GM12891 (cell line): ENCODE data around the gene VAPB.
"Not testable (repeated sequence)": the region's sequence is repeated elsewhere in the genome, so short reads cannot be mapped to it uniquely, and the experiment has no call there.

Experiments used
- DNase-seq: peaks from one replicate; pipeline ENCODE4 v3.0.0; 2011; ENCODE audit warnings: low spot score; ENCODE audit not compliant: insufficient read length
- FAIRE-seq: peaks from 2 replicates; lab custom pipeline; 2011; peaks lifted over from hg19 to GRCh38; lab: Jason Lieb, UNC
- PAX5 ChIP-seq: IDR thresholded peaks from 2 replicates; pipeline ENCODE4 v1.6.1; 2011; ENCODE audit warnings: low read length, moderate library complexity, mild to moderate bottlenecking; ENCODE audit not compliant: insufficient read depth, severe bottlenecking
- POLR2A ChIP-seq: IDR thresholded peaks from 2 replicates; pipeline ENCODE4 v1.6.1; 2011; ENCODE audit warnings: low read depth, low read length, control low read depth
- POLR2AphosphoS5 ChIP-seq: IDR thresholded peaks from 2 replicates; pipeline ENCODE4 v1.6.1; 2011; ENCODE audit warnings: low read depth, low read length, control low read depth
- POU2F2 ChIP-seq: IDR thresholded peaks from 2 replicates; pipeline ENCODE4 v1.6.1; 2011; ENCODE audit warnings: low read depth, mild to moderate bottlenecking, control low read depth, low read length, moderate library complexity
- SPI1 ChIP-seq: IDR thresholded peaks from 2 replicates; pipeline ENCODE4 v1.6.1; 2011; ENCODE audit warnings: low read depth, low read length, control low read depth
- TAF1 ChIP-seq: IDR thresholded peaks from 2 replicates; pipeline ENCODE4 v1.6.1; 2011; ENCODE audit warnings: low read depth, low read length, control low read depth

Gene VAPB

GRCh38 chr20:58361481-58362205 lies 27.4 kb upstream of the VAPB start:
- DNase-seq (no peak), FAIRE-seq (no peak)
- TF ChIP-seq POLR2AphosphoS5 (no peak), PAX5 (no peak), SPI1 (no peak), TAF1 (no peak), POU2F2 (no peak), POLR2A (no peak)

GRCh38 chr20:58362206-58362516 lies 26.9 kb upstream of the VAPB start:
- DNase-seq (no peak), FAIRE-seq (no peak)
- no peak for TF ChIP-seq POU2F2

- no peak for DNase-seq
- TF ChIP-seq SPI1: no peak
- TF ChIP-seq POU2F2: no peak
- TF ChIP-seq TAF1: no peak
- no peak for TF ChIP-seq PAX5
- no peak for TF ChIP-seq POLR2AphosphoS5
- no peak for TF ChIP-seq POLR2A
- FAIRE-seq: no peak
Observed at GRCh38 chr20:58362970-58363369, 26.1 kb upstream of the VAPB start.

GRCh38 chr20:58366866-58367265 lies 22.2 kb upstream of the VAPB start:
- FAIRE-seq (no peak), DNase-seq (no peak)
- TF ChIP-seq PAX5: no peak
- no peak for TF ChIP-seq SPI1
- TF ChIP-seq POU2F2: no peak
- no peak for TF ChIP-seq TAF1
- TF ChIP-seq POLR2A: no peak
- no peak for TF ChIP-seq POLR2AphosphoS5

- DNase-seq (no peak), FAIRE-seq (no peak)
- TF ChIP-seq POLR2A: no peak
Observed at GRCh38 chr20:58372806-58373205, 16.2 kb upstream of the VAPB start.

DNA sequence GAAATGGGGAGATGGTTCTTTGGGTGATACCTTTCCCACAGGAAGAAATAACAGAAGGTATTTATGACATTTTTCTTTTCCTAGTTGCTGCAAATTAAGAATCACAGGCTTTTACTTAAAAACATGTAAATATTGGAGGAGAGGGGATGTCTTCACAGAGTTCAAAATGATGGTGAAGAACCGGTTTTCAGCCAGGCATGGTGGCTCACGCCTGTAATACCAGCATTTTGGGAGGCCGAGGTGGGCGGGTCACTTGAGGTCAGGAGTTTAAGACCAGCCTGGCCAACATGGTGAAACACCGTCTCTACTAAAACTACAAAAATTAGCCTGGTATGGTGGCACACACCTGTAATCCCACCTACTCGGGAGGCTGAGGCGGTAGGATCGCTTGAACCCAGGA lies 15.7 kb upstream of the VAPB start:
- DNase-seq, FAIRE-seq: not testable (repeated sequence)

- TF ChIP-seq POLR2AphosphoS5 (no peak), POU2F2 (no peak), TAF1 (no peak), POLR2A (no peak), PAX5 (no peak), SPI1 (no peak)
- FAIRE-seq (no peak), DNase-seq (no peak)
Observed at GRCh38 chr20:58374027-58374850, 14.8 kb upstream of the VAPB start.

DNA sequence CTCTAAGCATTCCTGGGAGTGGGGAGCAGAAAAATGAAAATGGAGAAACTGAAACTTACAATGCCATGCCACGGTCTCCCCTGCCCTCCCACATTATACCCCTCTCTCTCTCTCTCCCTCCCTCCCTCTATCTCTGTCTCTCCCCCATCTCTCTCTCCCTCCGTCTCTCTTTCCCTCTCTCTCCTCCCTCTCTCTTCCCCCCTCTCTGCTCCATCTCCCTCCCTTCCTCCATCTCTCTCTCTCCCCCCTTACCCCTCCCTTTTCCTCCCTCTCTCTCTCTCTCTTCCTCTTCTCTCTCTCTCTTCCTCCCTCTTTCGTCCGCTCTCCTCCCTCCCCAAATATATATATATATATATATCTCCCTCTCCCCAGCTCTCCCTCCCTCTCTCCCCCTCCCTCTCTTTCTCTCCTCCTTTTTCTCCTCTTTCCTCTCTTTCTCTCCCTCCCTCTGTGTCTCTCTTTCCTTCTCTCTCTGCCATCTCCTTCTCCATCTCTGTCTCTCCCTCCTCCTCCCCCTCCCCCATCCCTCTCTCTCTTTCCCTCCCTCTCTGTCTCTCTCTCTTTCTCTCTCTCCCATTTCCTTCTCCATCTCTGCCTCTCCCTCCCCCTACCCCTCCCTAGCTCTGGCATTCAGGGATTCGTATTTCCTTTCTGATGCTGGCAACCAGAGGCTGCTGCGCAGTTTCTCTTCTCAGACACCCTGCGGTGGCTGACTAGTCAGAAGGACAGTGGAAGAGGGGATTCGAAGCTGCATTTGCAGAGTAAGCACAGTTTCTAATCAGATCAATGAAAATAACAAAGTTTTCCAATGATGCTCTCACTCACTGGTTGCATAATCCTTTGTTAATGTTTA lies 13.9 kb upstream of the VAPB start:
- no peak for FAIRE-seq
- no peak for DNase-seq
- TF ChIP-seq PAX5 (no peak), POU2F2 (no peak), POLR2A (no peak), TAF1 (no peak), SPI1 (no peak)

- DNase-seq: no peak
- no peak for FAIRE-seq
- TF ChIP-seq POLR2A (no peak), SPI1 (no peak), POU2F2 (no peak), PAX5 (no peak), TAF1 (no peak), POLR2AphosphoS5 (no peak)
Observed at GRCh38 chr20:58375759-58376352, 13.2 kb upstream of the VAPB start.

DNA sequence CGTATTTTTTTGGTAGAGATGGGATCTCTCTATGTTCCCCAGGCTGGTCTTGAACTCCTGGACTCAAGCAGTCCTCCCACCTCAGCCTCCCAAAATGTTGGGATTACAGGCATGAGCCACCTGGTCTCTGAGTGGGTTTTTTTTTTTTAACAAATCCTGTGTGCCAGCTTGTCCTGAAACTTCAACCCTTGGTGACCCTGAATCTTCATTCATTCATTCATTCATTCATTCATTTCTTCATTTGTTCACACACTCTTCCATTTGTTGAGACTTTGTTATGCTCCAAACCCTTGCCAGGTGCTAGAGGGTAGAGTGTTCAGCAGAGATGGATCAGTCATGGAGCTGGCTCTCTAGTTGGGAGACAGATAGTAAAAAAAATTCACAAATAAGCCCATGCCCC lies 12.0 kb upstream of the VAPB start:
- DNase-seq: no peak
- TF ChIP-seq POU2F2 (no peak), POLR2AphosphoS5 (no peak), TAF1 (no peak), POLR2A (no peak)
- no peak for FAIRE-seq
